H9 (cell line): ENCODE results near the gene EFCC1. TPM values are rescaled to one million over a fixed set of nuclear protein-coding genes. Genes with fewer than 3 reads are reported as not detected.

Source experiments
- DNase-seq: peaks from one replicate; pipeline ENCODE4 v3.0.0-alpha.2; 2017
- H2AFZ ChIP-seq: one replicate; pipeline ENCODE4 v1.6.1; 2013; ENCODE audit warnings: mild to moderate bottlenecking, low read length, control low read depth, moderate library complexity
- H2AK5ac ChIP-seq: 2 replicates; pipeline ENCODE4 v1.6.1; 2013; ENCODE audit warnings: low read length, control low read depth, mixed read lengths; ENCODE audit not compliant: insufficient read length
- H2BK120ac ChIP-seq: one replicate; pipeline ENCODE4 v1.6.1; 2013; ENCODE audit warnings: low read depth, mild to moderate bottlenecking, low read length, control low read depth, inconsistent platforms; ENCODE audit not compliant: poor library complexity, severe bottlenecking
- H2BK12ac ChIP-seq: 2 replicates; pipeline ENCODE4 v1.6.1; 2013; ENCODE audit warnings: low read length, control low read depth, mixed read lengths, low read depth; ENCODE audit not compliant: insufficient read length
- H2BK15ac ChIP-seq: 2 replicates; pipeline ENCODE4 v1.6.1; 2013; ENCODE audit warnings: low read depth, low read length, control low read depth
- H2BK20ac ChIP-seq: one replicate; pipeline ENCODE4 v1.6.1; 2013; ENCODE audit warnings: low read depth, mild to moderate bottlenecking, low read length, control low read depth, inconsistent platforms; ENCODE audit not compliant: poor library complexity, severe bottlenecking
- H2BK5ac ChIP-seq: 2 replicates; pipeline ENCODE4 v1.6.1; 2013; ENCODE audit warnings: low read length, control low read depth, mixed read lengths; ENCODE audit not compliant: insufficient read length
- H3K14ac ChIP-seq: 2 replicates; pipeline ENCODE4 v1.6.1; 2013; ENCODE audit warnings: low read length, control low read depth; ENCODE audit not compliant: insufficient read depth
- H3K18ac ChIP-seq: 2 replicates; pipeline ENCODE4 v1.6.1; 2013; ENCODE audit warnings: low read depth, mild to moderate bottlenecking, mixed read lengths, low read length, control low read depth; ENCODE audit not compliant: insufficient read length
- H3K23ac ChIP-seq: 2 replicates; pipeline ENCODE4 v1.6.1; 2013; ENCODE audit warnings: low read length, control low read depth, mixed read lengths, low read depth; ENCODE audit not compliant: insufficient read length
- H3K23me2 ChIP-seq: 2 replicates; pipeline ENCODE4 v1.6.1; 2013; ENCODE audit warnings: low read depth, mild to moderate bottlenecking, mixed read lengths, low read length, control low read depth; ENCODE audit not compliant: insufficient read length, poor library complexity, severe bottlenecking
- H3K27ac ChIP-seq: 2 replicates; pipeline ENCODE4 v1.5.1; 2013; ENCODE audit warnings: low read length, control low read depth, mixed read lengths, low read depth; ENCODE audit not compliant: insufficient read length
- H3K27me3 ChIP-seq: 2 replicates; pipeline ENCODE4 v1.6.1; 2013; ENCODE audit warnings: low read length, control low read depth, inconsistent platforms; ENCODE audit not compliant: insufficient read depth
- H3K4ac ChIP-seq: 2 replicates; pipeline ENCODE4 v1.6.1; 2013; ENCODE audit warnings: low read depth, mild to moderate bottlenecking, control low read depth, inconsistent platforms, low read length, moderate library complexity
- H3K4me1 ChIP-seq: 2 replicates; pipeline ENCODE4 v1.6.1; 2013; ENCODE audit warnings: low read length, control low read depth, inconsistent platforms; ENCODE audit not compliant: insufficient read depth
- H3K4me2 ChIP-seq: 2 replicates; pipeline ENCODE4 v1.6.1; 2013; ENCODE audit warnings: low read length, control low read depth, mixed read lengths; ENCODE audit not compliant: insufficient read length, insufficient read depth
- H3K56ac ChIP-seq: 2 replicates; pipeline ENCODE4 v1.6.1; 2013; ENCODE audit warnings: low read depth, mild to moderate bottlenecking, mixed read lengths, low read length, control low read depth; ENCODE audit not compliant: insufficient read length
- H3K79me1 ChIP-seq: 2 replicates; pipeline ENCODE4 v1.6.1; 2013; ENCODE audit warnings: low read depth, mild to moderate bottlenecking, moderate library complexity, low read length, control low read depth, inconsistent platforms; ENCODE audit not compliant: insufficient read depth, poor library complexity, severe bottlenecking
- H3K79me2 ChIP-seq: 2 replicates; pipeline ENCODE4 v1.6.1; 2013; ENCODE audit warnings: low read length, control low read depth, inconsistent platforms; ENCODE audit not compliant: insufficient read depth
- H3K9ac ChIP-seq: 2 replicates; pipeline ENCODE4 v1.6.1; 2013; ENCODE audit warnings: low read length, control low read depth, mixed read lengths; ENCODE audit not compliant: insufficient read length; ENCODE audit errors: extremely low read depth
- H3K9me3 ChIP-seq: one replicate; pipeline ENCODE4 v1.6.1; 2013; ENCODE audit warnings: low read depth, low read length, inconsistent platforms; ENCODE audit not compliant: control insufficient read depth
- H3T11ph ChIP-seq: one replicate; pipeline ENCODE4 v1.6.1; 2013; ENCODE audit warnings: mild to moderate bottlenecking, low read length, control low read depth, inconsistent platforms
- H4K20me1 ChIP-seq: one replicate; pipeline ENCODE4 v1.6.1; 2013; ENCODE audit not compliant: control insufficient read depth, insufficient read length, insufficient read depth
- H4K5ac ChIP-seq: 2 replicates; pipeline ENCODE4 v1.6.1; 2013; ENCODE audit warnings: low read depth, mild to moderate bottlenecking, mixed read lengths, low read length, control low read depth; ENCODE audit not compliant: insufficient read length
- H4K8ac ChIP-seq: replicated peaks from 2 replicates; pipeline ENCODE4 v1.6.1; 2013; ENCODE audit warnings: low read length, control low read depth, mixed read lengths, low read depth; ENCODE audit not compliant: insufficient read length
- H4K91ac ChIP-seq: 2 replicates; pipeline ENCODE4 v1.6.1; 2013; ENCODE audit warnings: low read depth, mild to moderate bottlenecking, moderate library complexity, mixed read lengths, low read length, control low read depth; ENCODE audit not compliant: insufficient read length
- H3K27ac Mint-ChIP-seq, 3 experiments: 2 replicates in 2 of 3; 3 replicates in 1 of 3; pipeline ENCODE4 v1.8.0; 2020 to 2021; ENCODE audit warnings: mixed read lengths in 3 of 3, mild to moderate bottlenecking in 1 of 3, moderate library complexity in 1 of 3
- H3K27me3 Mint-ChIP-seq: 2 replicates; pipeline ENCODE4 v1.8.0; 2021; ENCODE audit warnings: low read depth, mild to moderate bottlenecking, moderate library complexity, mixed read lengths
- H3K36me3 Mint-ChIP-seq, 3 experiments: 2 replicates in 2 of 3; 3 replicates in 1 of 3; pipeline ENCODE4 v1.8.0; 2020 to 2021; ENCODE audit warnings: low read depth in 3 of 3, mixed read lengths in 3 of 3; ENCODE audit not compliant: insufficient read depth in 1 of 3
- H3K4me1 Mint-ChIP-seq, 2 experiments: 2 replicates each; pipeline ENCODE4 v1.8.0; 2020; ENCODE audit warnings: mixed read lengths in 2 of 2
- H3K4me3 Mint-ChIP-seq, 2 experiments: 2 replicates in 1 of 2; 3 replicates in 1 of 2; pipeline ENCODE4 v1.8.0; 2020 to 2021; ENCODE audit warnings: mild to moderate bottlenecking in 2 of 2, mixed read lengths in 2 of 2, moderate library complexity in 1 of 2
- H3K9me3 Mint-ChIP-seq, 2 experiments: 2 replicates in 1 of 2; 3 replicates in 1 of 2; pipeline ENCODE4 v1.8.0; 2020; ENCODE audit warnings: mild to moderate bottlenecking in 2 of 2, mixed read lengths in 2 of 2, moderate library complexity in 1 of 2
- WGBS: extraction: QIAGEN DNeasy Blood & Tissue Kit; methylation state at CpG from one replicate; pipeline ENCODE4 v1.1.7; 2013; ENCODE audit warnings: missing lambda C conversion rate, low lambda C conversion rate, mixed read lengths; ENCODE audit not compliant: insufficient read length; ENCODE audit errors: extremely low coverage; 5-methylcytosine and 5-hydroxymethylcytosine counted together
- total RNA-seq: library from RNA; stranded (reverse); gene quantifications from 2 replicates; pipeline ENCODE4 v1.2.1, GENCODE V29; 2021
- TF ChIP-seq, protein P1 (sequence below): fragments of 200-600 bp; sonication (generic); conservative IDR thresholded peaks from 3 replicates; pipeline ENCODE4 v1.8.0; 2021; ENCODE audit warnings: antibody characterized with exemption, mild to moderate bottlenecking

Gene EFCC1
- total RNA-seq, 1 experiment from 2014 or later, result 0.09 TPM

DNA sequence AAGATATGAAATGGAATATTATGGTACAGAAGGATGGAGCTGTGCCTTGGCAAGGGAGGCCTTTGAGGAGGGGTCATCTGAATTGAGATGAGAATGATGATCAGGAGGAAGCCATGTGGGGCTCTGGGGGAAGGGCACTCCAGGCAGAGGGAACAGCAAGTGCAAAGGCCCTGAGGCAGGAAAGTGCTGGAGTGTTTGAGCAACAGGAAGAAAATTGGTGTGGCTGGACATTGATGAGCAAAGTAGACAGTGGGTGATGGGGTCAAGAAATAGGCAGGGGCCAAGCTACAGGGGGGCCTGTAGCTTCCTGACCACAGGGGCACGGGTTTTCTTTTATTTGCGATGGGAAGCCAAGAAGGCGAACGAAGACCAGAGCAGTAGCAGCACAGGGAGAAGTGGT lies 56.1 kb downstream of the EFCC1 start:
- H3K23ac ChIP-seq, result no peak overlapping the region
- no peak overlapping the region for H3K9ac ChIP-seq
- H4K20me1 ChIP-seq, result no peaks in the 10 kb centered on the region
- no peak overlapping the region for H3K4me2 ChIP-seq
- H4K91ac ChIP-seq, result no peak overlapping the region
- H2BK5ac ChIP-seq, result no peak overlapping the region
- H3K23me2 ChIP-seq, result no peaks in the 10 kb centered on the region
- no CpG with 5 or more reads among the region's 4 CpGs for WGBS
- no peak overlapping the region; a peak in 1 of 7 replicates for H3K27ac Mint-ChIP-seq
- no peak overlapping the region for H2BK20ac ChIP-seq
- no peak overlapping the region for H3K14ac ChIP-seq
- no peaks in the 10 kb centered on the region for H3K79me2 ChIP-seq
- H3K27me3 Mint-ChIP-seq, result peaks cover 9% of the 10 kb centered on the region
- H4K8ac ChIP-seq, result no peak overlapping the region
- H3K36me3 Mint-ChIP-seq, result no peaks in the 10 kb centered on the region
- H2AFZ ChIP-seq, result no peak overlapping the region
- H2AK5ac ChIP-seq, result no peak overlapping the region
- no peak overlapping the region for H3K56ac ChIP-seq
- H4K5ac ChIP-seq, result no peak overlapping the region
- no peak overlapping the region for H2BK15ac ChIP-seq
- H3K4me1 ChIP-seq, result no peaks in the 10 kb centered on the region
- H3K79me1 ChIP-seq, result no peaks in the 10 kb centered on the region
- H3K27ac ChIP-seq, result no peak overlapping the region
- no peak overlapping the region for H3K4ac ChIP-seq
- H3T11ph ChIP-seq, result no peak overlapping the region
- H3K4me3 Mint-ChIP-seq, result no peak overlapping the region
- H3K9me3 ChIP-seq, result no peaks in the 10 kb centered on the region
- no peak overlapping the region for H3K18ac ChIP-seq
- no peak overlapping the region for H2BK120ac ChIP-seq
- no peaks in the 10 kb centered on the region; a peak in 1 of 5 replicates for H3K9me3 Mint-ChIP-seq
- H3K4me1 Mint-ChIP-seq, result peaks cover 4 to 6% of the 10 kb centered on the region in 2 experiments
- no peak overlapping the region for H2BK12ac ChIP-seq
- TF ChIP-seq, protein P1, sequence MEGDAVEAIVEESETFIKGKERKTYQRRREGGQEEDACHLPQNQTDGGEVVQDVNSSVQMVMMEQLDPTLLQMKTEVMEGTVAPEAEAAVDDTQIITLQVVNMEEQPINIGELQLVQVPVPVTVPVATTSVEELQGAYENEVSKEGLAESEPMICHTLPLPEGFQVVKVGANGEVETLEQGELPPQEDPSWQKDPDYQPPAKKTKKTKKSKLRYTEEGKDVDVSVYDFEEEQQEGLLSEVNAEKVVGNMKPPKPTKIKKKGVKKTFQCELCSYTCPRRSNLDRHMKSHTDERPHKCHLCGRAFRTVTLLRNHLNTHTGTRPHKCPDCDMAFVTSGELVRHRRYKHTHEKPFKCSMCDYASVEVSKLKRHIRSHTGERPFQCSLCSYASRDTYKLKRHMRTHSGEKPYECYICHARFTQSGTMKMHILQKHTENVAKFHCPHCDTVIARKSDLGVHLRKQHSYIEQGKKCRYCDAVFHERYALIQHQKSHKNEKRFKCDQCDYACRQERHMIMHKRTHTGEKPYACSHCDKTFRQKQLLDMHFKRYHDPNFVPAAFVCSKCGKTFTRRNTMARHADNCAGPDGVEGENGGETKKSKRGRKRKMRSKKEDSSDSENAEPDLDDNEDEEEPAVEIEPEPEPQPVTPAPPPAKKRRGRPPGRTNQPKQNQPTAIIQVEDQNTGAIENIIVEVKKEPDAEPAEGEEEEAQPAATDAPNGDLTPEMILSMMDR, result no peak
- no peak for DNase-seq
- H3K27me3 ChIP-seq, result no peaks in the 10 kb centered on the region
